ENCODE results near the gene TUBB4B.
A peak's percentile ranks its signal among the peaks of the same experiment; 100 is the strongest.

TUBB4B gene

DNA sequence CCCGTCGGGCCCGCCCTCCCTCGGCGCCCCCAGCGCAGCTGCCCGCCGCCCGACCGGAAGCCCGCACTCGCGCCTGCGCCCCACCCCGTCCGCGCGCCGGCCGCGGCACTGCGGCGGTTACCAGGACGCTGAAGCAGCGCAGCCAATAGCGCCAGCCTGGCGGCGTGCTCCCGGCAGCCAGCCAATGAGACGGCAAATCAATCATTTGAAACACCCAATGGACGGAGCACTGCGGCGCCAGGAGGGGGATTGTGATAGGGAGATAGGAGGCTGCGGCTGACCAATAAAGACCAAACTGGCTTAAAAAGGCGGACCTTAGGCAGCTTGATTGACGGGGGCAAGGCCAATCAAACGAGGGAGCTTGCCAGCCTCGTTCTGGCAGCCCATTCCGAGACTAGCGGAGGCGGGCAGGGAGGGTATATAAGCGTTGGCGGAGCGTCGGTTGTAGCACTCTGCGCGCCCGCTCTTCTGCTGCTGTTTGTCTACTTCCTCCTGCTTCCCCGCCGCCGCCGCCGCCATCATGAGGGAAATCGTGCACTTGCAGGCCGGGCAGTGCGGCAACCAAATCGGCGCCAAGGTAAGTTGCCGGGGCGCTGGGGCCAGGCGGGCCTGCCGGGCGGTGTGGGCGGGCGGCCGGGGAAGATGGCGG lies at the start of gene TUBB4B:
TSS of gene TUBB4B (plus strand) at position 447 of the 649 bp plus-strand sequence. CDS start at position 521, 74 bp downstream.
- FAIRE-seq (peak; percentile 94), DNase-seq (ENCODE audit: low spot score) (peak; percentile 100)

DNA sequence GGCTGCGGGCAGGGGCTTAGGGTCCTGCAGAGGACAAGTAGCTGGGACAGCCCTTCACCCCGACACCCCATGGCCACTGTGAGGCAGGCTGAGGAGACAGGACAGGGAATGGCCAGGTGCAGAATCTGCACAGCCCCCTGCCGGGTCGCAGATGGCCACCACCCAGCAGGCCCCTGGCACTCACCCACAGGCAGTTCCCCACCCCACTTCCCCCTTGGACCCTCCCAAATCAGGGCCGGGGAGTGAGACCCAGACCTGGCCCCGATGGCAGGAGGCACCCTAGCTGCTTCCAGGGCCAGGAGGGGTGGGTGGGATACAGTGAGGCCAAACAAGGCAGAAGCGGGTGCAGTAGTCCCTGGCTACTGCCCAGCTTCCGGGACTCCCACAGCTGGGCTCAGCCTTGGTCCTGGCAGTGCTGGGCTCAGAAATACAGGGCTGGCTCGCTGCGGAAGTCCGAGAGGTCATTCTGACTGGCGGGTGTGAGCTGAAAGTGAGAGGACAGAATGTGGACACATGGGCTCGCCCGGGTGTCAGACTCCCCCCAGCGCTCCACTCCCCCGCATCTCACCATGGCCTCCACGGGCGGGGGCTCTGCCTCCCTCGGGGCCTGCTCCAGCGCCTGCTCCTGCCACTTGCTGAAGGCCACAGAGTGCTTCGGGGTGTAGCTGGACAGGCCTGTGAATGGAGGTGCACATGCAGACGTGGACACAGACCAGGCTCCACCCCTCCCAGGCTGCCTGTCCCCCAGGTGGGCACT lies 49.2 kb upstream of the TUBB4B start:
- FAIRE-seq (no peak), DNase-seq (ENCODE audit: low spot score) (no peak)

DNA sequence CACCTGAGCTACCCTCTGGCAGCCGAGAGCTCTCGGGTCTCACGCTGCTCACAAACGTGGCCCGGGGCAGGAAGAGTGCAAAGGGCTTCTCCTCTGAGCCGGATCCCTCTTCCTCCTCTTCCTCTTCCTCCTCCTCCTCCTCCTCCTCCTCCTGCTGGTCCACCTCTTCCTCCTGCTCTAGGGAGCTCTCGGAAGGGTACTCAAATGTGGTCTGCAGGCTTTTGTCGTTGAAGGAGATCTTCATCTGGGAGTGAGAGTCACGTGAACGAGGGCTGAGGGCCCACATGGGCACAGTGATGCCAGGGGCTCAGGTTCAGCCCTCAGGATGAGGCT lies 48.7 kb upstream of the TUBB4B start:
- FAIRE-seq (no peak), DNase-seq (ENCODE audit: low spot score) (no peak)

DNA sequence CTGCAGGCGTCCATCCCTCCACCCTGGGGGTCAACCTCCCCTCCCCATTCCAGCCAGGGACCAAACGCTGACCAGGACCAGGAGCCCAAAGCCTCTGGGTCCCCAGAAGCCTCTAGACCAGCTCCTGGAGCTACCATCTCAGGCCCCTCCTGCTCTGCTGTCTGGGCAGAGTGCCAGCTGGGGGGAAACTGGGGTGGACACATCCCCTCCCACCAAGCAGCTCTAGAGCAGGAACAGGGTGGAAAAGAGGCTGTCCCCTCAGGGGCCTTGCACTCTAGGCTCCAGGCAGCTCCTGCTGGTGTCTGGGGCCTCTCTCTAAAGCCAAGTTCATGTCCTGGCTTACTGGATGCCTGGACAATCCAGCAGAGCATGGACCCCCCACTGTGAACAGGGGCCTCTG lies 48.2 kb upstream of the TUBB4B start:
- DNase-seq (ENCODE audit: low spot score) (no peak), FAIRE-seq (no peak)

DNA sequence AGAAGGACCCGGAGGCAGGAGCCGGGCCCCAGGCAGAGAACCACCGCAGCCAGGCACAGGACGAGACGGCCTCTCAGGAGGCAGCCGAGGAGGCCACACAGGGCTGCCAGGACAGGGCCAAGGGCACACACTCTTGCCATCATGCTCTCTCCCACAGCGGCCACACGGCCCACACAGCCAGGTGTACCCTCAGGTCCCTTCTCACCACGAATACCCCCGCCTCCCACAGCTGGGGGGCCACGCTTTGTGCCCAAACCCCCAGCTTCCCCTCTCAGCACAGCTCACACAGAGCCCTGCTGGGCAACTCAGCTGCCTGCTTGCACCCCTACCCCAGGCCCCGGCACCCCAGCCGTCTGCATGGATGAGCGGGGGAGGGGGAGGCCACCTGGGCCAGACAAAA lies 47.3 kb upstream of the TUBB4B start:
- no peak for FAIRE-seq
- DNase-seq (ENCODE audit: low spot score), result no peak

DNA sequence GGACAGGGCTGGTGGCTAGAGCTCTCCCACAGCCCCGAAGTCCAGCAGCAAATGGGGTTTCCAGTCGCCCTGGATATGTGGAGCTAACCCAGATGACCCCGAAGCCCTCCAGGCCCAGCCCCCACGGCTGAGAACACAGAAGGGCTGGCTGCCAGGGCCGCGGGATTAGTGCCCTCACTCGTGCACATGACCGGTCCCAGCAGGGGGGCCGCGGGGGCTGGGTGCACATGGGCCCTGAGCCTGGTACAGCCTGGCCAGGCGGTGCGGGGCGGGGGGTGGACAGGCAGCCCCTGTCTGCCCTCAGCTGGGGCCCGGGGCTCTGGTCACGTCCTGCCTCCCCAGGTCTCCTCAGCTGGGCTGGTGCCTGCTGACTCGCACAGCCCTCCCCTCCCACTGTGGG lies 46.7 kb upstream of the TUBB4B start:
- DNase-seq (ENCODE audit: low spot score), result peak; percentile 10
- no peak for FAIRE-seq

DNA sequence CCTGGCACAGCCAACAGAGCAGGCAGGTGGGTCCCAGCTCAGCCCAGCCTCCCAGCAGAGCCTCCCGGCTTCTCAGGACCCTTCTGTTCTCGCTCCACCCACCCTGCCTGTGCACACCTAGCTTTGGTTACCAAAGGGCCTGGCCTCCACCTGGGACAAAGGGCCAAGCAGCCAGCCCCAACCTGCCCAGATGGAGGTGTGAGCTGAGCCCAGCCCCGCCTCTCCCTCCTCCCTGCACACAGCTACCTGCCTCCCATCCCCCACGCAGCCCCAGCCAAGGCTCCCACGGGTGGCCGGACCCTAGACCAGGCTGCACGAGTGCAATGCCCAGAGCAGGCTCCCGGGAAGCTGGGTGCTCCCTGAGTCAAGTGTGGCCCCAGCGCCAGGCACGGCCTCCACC lies 46.2 kb upstream of the TUBB4B start:
- no peak for FAIRE-seq
- no peak for DNase-seq (ENCODE audit: low spot score)

DNA sequence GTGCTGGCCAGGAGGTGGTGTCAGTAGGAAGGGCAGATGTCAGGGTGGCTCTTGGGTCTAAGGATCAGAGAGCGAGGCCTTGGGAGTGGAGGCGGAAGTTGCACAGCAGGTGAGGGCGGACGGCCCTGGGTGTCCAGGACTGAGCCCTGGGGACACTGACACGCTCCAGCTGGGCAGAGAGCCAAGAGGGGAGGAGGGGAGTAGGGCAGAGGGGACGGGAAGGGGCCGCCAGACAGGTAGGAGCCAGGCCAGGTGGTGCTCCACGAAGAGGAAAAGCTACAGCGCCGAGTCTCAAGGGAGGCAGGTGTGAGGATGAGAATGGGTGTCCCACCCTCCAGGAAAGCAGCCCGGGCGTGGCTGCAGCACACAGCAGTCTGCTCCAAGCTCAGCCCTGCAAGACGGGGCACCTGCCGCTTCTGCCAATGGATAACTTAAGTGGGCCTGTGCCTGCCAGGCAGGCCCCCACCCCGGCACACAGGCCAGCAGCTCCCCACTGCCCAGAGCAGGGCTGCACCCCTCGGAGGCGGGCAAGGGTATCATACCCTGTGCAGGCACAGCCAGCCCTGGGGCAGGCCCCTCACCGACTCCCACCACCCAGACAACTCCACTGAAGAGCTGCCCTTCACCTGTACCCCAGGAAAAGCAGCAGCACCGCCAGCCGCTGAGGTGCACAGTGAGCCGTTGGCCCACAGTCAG lies 45.4 kb upstream of the TUBB4B start:
- FAIRE-seq (no peak), DNase-seq (ENCODE audit: low spot score) (no peak)

DNA sequence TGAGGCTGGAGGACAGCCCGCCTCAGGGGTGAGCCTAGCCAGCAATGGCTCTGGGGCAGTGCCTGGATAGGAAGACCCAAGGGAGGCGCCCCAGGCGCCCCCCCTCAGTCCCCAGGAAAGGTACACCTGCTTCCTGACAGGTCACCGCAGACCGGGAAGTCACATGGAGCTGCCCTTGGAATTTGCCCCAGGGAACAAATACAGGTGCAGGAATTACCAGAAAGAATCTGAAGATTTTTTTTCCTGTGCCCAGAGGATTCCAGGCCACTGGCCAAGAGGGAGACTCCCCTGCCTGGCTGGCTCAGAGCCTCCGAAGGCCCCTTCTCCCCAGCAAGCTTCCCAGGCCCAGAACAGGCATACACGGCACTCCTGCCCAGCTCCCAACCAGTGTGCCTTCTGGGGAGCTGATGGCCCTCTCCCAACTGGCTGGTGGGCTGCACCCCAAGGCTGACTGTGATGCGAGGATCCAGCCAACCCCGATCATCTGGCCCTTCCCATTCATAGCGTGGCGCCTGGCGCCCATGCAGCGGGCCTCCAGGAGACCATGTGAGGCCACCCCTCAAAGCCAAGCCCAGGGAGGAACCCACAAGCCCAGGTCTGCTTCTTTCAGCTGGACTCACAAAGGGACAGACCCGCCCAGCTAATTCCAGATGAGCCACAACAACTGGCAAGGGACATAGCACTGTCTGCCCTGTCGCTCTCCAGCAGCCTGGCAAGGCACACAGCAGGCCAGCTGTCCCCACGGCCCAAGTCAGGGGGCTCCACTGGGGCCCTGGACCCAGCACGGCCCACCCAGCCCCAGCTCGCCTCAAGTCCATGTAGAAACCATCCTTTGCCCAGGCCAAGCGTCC lies 42.8 kb upstream of the TUBB4B start:
- DNase-seq (ENCODE audit: low spot score), result no peak
- FAIRE-seq, result no peak

DNA sequence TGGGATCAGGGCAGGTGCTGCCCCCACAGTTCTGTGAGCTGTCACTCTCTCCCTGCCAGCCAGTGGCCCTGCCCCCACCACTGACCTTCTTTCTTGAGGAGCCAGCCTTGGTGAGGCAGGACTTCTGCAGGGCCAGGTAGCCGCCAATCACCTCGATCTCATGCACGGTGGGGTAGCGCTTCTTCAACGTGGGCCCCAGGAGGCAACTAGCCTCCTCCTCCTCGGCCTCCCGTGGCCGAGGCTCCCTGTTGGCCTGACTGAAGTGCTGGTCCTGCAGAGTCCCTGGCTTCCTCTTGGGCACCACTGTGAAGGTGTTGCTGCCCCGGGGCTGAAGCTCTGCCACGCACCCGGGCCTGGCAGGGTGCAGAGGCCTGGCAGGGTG lies 42.2 kb upstream of the TUBB4B start:
- DNase-seq (ENCODE audit: low spot score) (no peak), FAIRE-seq (no peak)

DNA sequence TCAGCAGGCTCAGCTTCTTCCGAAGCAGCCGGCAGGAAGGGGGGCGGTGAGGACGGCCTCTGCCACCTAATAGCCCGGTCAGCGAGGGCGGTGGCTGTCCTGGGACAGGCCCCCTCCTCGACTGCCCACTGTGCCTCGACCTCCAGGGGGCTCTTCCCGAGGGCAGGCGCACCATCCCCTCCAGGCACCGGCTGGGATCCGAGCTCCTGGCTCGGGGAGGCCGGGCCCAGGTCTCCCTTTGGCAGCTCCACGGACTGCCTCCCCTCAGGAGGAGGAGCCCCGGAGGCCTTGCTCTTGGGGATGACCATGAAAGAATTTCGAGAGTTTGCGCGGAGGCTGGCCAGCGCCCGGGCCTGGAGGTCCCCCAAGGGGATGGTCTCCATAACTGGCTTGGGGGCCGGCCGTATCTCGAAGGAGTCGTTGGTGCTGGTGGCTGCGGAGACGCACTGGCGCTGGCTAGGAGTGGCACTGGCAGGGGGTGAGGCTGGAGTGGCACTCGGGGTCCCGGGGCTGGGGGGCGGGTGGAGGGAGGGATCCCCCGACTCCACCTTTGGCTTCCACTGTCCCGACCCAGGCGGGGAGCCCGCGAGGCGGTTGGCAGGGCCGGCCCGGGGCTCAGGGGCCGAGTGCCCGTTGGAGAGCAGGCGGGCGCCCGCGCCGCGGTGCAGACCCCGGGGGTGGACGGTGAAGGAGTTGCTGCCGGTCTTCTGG lies 41.5 kb upstream of the TUBB4B start:
- no peak for DNase-seq (ENCODE audit: low spot score)

DNA sequence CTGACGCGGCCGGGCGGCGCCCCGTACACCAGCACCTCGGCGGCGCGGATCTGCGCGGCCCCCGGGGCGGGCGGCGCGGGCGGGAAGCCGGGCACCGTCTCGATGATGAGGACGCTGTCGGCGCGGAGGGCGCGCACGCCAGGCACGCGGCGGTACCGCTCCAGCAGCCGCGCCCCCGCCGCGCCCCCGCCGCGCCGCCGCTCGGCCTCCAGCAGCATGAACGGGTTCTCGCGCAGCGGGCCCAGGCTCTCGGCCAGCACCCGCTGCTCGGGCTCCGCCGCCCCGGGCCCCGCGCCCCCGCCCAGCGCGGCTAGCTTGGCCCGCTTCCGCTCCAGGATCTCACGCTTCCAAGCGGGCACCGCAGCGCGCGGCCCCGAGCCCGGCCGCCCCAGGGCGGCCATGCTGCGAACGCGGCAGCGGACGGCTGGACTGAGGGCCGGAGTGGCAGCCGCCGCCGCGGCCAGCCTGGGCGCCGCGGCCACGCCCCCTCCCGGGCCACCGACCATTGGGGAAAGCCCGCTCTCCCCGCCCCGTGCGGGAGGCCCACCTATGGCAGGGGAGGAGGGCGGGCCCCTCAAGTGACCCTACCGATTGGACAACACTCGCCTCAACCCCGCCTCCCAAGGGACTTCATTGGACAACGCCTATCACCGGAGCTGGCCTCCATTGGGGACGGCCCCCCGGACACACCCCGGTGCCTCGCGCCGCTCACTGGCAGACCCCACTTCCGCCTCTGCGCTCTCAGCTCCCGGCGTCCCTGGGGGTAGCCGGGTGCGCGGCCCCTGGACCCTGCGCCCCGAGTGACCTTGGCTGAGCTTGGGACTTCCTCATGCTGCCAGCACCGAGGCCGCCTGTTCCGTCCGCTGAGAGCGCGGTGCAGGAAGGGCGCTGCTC lies 40.5 kb upstream of the TUBB4B start, which contains the start of gene TPRN:
TSS of gene TPRN (minus strand) at position 431 of the 894 bp plus-strand sequence. CDS start at position 401, 30 bp downstream.
- peak; percentile 83 for FAIRE-seq

More for the DNA sequence above, 41.5 kb upstream of the TUBB4B start:
- FAIRE-seq, result no peak

DNA sequence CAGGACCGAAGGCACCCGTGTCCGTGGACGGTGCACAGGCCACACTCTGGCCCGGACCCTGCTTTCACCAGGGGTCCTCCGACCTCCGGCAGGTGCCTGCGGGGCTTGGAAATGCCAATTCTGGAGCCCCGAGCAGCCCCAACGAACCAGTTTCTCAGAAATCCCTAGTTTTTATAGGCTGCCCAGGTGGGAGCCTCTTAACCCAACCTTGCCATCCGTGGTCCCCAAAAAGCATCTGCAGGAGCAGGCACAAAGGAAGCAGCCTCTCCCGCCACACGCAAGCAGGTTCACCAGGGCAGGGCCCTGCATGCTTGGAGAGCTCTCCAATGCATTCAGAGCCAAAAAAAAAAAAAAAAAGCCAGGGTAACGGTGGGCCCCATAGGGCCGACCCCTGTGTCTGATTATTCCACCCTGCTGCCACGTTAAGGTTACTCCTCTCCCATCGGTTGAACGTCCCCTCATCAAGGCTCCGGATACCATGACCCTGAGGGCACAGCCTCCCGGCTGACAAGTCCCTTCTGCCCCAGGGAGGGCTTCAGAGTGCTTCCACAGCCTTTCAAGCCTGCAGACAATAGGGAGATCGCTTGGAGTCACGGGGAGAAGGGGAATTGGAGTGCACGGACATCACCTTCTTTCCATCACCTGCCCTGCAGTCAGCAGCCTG lies 39.8 kb upstream of the TUBB4B start:
- FAIRE-seq (no peak), DNase-seq (ENCODE audit: low spot score) (no peak)

More for the DNA sequence above, 40.5 kb upstream of the TUBB4B start, which contains the start of gene TPRN:
- DNase-seq (ENCODE audit: low spot score), result peak; percentile 97

DNA sequence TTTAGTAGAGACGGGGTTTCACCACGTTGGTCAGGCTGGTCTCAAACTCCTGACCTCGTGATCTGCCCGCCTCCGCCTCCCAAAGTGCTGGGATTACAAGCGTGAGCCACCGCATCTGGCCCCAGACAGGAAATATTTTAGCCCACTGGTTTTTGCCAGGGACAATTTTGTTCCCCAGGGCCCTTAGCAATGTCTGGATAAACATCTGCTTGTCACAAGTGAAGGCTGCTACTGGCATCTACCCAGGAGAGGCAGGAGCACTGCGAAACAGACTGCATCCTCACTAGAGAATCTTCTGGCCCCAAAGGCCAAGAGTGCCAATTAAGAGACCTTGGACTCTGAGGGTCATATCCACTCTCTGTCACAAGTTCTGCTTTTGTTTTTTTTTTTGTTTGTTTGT lies 38.1 kb upstream of the TUBB4B start:
- FAIRE-seq, result no peak

DNA sequence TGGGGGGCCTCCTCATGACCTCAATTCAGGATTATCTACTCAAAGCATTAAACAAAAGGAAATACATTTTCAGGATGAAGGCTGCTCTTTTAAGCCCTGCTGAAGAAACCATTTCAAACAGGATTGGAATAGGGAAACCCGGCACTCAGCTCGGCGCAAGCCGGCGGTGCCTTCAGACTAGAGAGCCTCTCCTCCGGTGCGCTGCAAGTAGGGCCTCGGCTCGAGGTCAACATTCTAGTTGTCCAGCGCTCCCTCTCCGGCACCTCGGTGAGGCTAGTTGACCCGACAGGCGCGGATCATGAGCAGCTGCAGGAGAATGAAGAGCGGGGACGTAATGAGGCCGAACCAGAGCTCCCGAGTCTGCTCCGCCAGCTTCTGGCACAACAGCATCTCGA lies 36.4 kb upstream of the TUBB4B start:
- FAIRE-seq, result no peak
- no peak for DNase-seq (ENCODE audit: low spot score)

More for the DNA sequence above, 38.1 kb upstream of the TUBB4B start:
- no peak for DNase-seq (ENCODE audit: low spot score)

DNA sequence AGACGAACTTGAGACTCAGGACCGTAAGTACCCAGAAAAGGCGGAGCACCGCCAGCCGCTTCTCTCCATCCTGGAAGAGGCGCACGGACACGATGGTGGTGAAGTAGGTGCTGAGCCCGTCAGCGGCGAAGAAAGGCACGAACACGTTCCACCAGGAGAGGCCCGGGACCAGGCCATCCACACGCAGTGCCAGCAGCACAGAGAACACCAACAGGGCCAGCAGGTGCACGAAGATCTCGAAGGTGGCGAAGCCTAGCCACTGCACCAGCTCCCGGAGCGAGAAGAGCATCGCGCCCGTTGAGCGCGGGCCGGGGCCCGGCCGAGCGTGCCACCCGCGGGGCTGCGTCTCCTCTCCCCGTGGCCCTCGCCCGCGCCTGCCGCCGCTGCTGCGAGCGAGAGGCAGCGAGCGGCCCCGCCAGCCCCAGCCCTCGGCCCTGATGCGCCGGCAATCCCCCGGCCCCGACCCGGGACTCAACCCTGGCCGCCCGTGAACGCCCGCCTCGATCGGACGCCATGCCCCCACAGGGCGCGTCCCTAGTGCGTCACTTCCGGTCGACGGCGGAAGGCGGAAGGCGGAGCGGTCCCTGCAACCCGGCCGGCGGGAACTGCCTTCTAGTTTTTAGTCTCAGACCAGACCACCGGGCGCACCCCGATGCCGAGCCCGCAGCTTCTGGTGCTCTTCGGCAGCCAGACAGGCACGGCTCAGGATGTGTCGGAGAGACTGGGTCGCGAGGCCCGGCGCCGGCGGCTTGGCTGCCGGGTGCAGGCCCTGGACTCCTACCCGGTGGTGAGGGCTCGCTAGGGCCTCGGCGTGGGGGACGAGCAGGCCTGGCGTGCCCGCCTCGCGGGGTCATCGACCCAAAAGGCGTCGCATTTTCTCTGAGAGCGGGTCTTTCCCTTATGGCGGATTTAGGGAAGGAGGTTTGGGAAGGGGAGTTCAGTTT lies 35.7 kb upstream of the TUBB4B start, which contains the start of the genes NDOR1 and TMEM203:
TSS of gene NDOR1 (plus strand) at position 575 of the 944 bp plus-strand sequence. CDS start at position 653, 78 bp downstream.
TSS of gene TMEM203 (minus strand) at position 523 of the 944 bp plus-strand sequence. CDS start at position 289, 234 bp downstream.
- FAIRE-seq (no peak), DNase-seq (ENCODE audit: low spot score) (peak; percentile 64)

DNA sequence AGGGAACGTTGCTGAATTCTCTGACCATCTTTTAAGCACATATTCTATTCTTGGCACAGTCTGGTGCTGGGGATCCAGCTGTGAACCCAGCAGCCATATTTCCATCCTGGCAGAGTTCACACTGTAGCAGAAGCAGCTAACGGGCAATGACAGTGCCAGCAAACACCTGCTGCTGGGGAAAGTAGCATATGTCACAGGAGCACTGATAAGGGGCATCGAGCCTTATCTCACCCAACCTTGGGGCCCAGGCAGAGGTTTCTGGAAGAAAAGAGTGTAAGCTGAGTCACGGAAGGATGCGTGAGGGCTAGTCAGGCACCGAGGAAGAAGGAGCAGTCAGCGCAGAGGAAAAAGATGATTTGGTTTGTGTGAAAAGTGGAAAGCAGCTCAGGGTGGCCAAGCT lies 34.5 kb upstream of the TUBB4B start:
- no peak for FAIRE-seq
- no peak for DNase-seq (ENCODE audit: low spot score)

DNA sequence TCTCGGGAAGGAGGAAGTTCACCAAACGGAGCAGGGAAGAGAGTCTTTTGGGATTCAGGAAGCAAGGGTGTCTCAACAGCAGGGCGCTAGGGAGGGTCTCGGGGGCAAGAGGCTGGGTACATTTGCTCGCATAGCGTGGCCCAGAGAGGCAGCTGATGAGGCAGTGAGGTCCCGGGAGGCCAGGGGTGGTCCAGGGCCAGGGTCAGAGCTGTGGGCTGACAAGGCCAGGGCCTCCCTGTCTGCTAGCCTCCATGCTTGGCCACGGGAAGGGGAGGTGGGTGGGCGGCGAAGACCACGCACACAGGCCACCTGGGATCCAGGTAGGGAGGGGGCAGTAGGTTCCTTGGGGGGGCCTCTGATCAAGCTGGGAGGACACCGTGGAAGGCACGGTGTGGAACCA lies 29.6 kb upstream of the TUBB4B start:
- FAIRE-seq (no peak), DNase-seq (ENCODE audit: low spot score) (no peak)
